K562 (cell line): Measurements from ENCODE around the gene GADL1.

ENCODE experiments used
- CHD2 ChIP-seq: IDR thresholded peaks from 2 replicates; pipeline ENCODE4 v1.6.1; 2011; ENCODE audit warnings: low read depth, low read length
- GATA2 ChIP-seq: sonication (generic); formaldehyde crosslinking; IDR thresholded peaks from 2 replicates; pipeline ENCODE4 v1.4.0; 2020; ENCODE audit warnings: mild to moderate bottlenecking, missing genetic modification reagents
- ZNF324 ChIP-seq: fragments of 250-450 bp; sonication (Bioruptor Pico); IDR thresholded peaks from 2 replicates; pipeline ENCODE4 v1.4.0; 2020; ENCODE audit warnings: mild to moderate bottlenecking

DNA sequence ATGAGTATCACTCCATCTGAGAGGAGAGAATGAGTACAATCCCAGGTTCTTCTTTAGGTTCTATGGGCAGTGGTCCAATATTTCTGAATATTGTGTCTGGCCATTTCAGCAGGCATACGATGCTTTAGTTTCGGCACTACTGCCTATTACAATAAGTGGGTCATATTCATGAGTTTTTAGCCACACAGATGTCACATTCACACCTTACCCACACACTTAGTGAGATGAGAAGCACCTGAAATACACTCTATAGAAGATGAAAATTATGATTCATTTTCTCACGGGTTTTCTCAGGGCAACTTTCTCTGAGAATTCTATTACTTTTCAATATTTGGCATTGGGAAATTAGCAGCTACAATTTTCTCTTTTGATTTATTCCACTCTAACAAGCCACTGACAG is 155.9 kb downstream of the GADL1 start:
- TF ChIP-seq ZNF324: no peak
- no peak for TF ChIP-seq GATA2 (CRISPR knock-in tag)
- TF ChIP-seq CHD2: no peak
